Measurements from ENCODE around the gene BRF1. TPM values are rescaled to one million over a fixed set of nuclear protein-coding genes. Genes with fewer than 3 reads are reported as not detected.

BRF1 gene
- total and polyA plus RNA-seq, 2 of the 8 experiments (the other 6 are each of a cell fraction or from before 2014, with no cell fraction given): 7.7 to 18.3 TPM

- no peak for DNase-seq (ENCODE audit: low read depth in 1 of 2, low spot score in 2 of 2)
- Histone ChIP-seq H3K56ac (replicated peaks; ENCODE audit: insufficient read length, low read depth, low read length) (no peak overlapping the region), H3K79me2 (ENCODE audit: control insufficient read depth in 1 of 2, insufficient read depth in 2 of 2, low read length in 2 of 2) (peaks cover 0 to 23% of the 10 kb centered on the region in 2 experiments; a peak in 2 of 4 replicates), H4K8ac (ENCODE audit: extremely low read depth, insufficient read depth, low read length) (peak overlapping the region; percentile 28; the same call in 1 of the 2 replicates), H2BK12ac (ENCODE audit: low read depth, low read length) (no peak overlapping the region), H3K27ac (ENCODE audit: low read depth, low read length) (no peak overlapping the region), H2AK5ac (ENCODE audit: low read depth, low read length) (0 out of 2 replicates have a peak overlapping the region, but pooled peaks have one; percentile 65), H3K4me2 (ENCODE audit: insufficient read depth in 1 of 2, low read depth in 2 of 2, low read length in 2 of 2) (no peak overlapping the region), H3K4me1 (replicated peaks in 1 of 4; ENCODE audit: control insufficient read depth in 3 of 4, insufficient read depth in 4 of 4, low read length in 3 of 4) (0 out of 7 replicates have a peak, but pooled peaks cover 0 to 2% (median 0%) of the 10 kb centered on the region in 4 experiments), H3K23me2 (ENCODE audit: low read depth, low read length) (no peaks in the 10 kb centered on the region), H3K4ac (replicated peaks; ENCODE audit: insufficient read length, low read depth, low read length) (no peak overlapping the region), H2BK120ac (replicated peaks; ENCODE audit: low read depth, low read length) (no peak overlapping the region), H4K5ac (ENCODE audit: insufficient read length, low read depth, low read length) (no peak overlapping the region), H3K4me3 (ENCODE audit: extremely low read depth in 1 of 4, insufficient read depth in 2 of 4, low read depth in 3 of 4, low read length in 4 of 4) (no peak overlapping the region), H3K23ac (ENCODE audit: insufficient read length) (no peak overlapping the region), H3K79me1 (ENCODE audit: low read depth, low read length) (peaks cover 8% of the 10 kb centered on the region), H4K91ac (replicated peaks; ENCODE audit: insufficient read length, low read length) (no peak overlapping the region), H4K20me1 (replicated peaks in 1 of 2; ENCODE audit: control insufficient read depth in 1 of 2, insufficient read depth in 2 of 2, low read length in 2 of 2) (peaks cover 4 to 26% of the 10 kb centered on the region in 2 experiments), H2BK15ac (ENCODE audit: low read length) (no peak overlapping the region), H2AFZ (ENCODE audit: low read length) (no peak overlapping the region), H3K18ac (ENCODE audit: extremely low read depth, low read length) (no peak overlapping the region), H3K9ac (replicated peaks in 1 of 4; ENCODE audit: extremely low read depth in 1 of 4, low read depth in 3 of 4, low read length in 3 of 4) (no peak overlapping the region), H3K27me3 (replicated peaks in 1 of 4; ENCODE audit: control insufficient read depth in 3 of 4, extremely low read depth in 1 of 4, insufficient read depth in 3 of 4, low read length in 3 of 4) (no peaks in the 10 kb centered on the region), H3K14ac (ENCODE audit: insufficient read length) (no peak overlapping the region), H3K9me3 (ENCODE audit: insufficient read depth in 2 of 2, low read depth in 1 of 2, low read length in 1 of 2) (no peaks in the 10 kb centered on the region), H3K36me3 (ENCODE audit: control insufficient read depth in 2 of 4, insufficient read depth in 4 of 4, low read length in 3 of 4) (no peaks in the 10 kb centered on the region), H2BK20ac (ENCODE audit: low read length) (0 out of 2 replicates have a peak overlapping the region, but pooled peaks have one; percentile 18), H2BK5ac (ENCODE audit: low read depth, low read length) (peak overlapping the region; percentile 52; the same call in 1 of the 2 replicates)
- POLR2A ChIA-PET (ENCODE audit: partially characterized antibody): no interaction called here
- FAIRE-seq: no peak
- WGBS, 2 experiments (ENCODE audit: extremely low coverage in 1 of 2, insufficient coverage in 1 of 2, insufficient read length in 1 of 2, insufficient replicate concordance in 2 of 2, low coverage in 1 of 2, low lambda C conversion rate in 2 of 2, missing lambda C conversion rate in 1 of 2): 85% methylated on average over 13 of the region's 13 CpGs; no CpG with 5 or more reads in 1 of the 2 experiments
- no peak for TF ChIP-seq SP4 (IDR thresholded peaks at IDR 0.05; ENCODE audit: low read length)
- peak; percentile 41 to 53 for TF ChIP-seq RAD21 (IDR thresholded peaks at IDR 0.05 in 1 of 2, conservative IDR thresholded peaks at IDR 0.05 in 1 of 2; ENCODE audit: low read depth in 2 of 2, low read length in 2 of 2)
- TF ChIP-seq CTCF (IDR thresholded peaks at IDR 0.05; ENCODE audit: control extremely low read depth in 1 of 3, insufficient read depth in 1 of 3, low read depth in 1 of 3, low read length in 3 of 3): peak; percentile 27 to 42 (median 41); a peak in 3 of 4 replicates
- CTCF ChIA-PET (ENCODE audit: partially characterized antibody): interaction anchor here (0.5 to 3.9 kb wide), 21 partner anchors 9 to 1555 kb away, joined by 3 to 12 read pairs (median 4); no protein-coding TSS in a partner anchor
Measured at GRCh38 chr14:105290621-105291346, 10.0 kb downstream of the BRF1 start.
